SK-N-SH (cell line): Measurements from ENCODE around the gene CUL9. TPM values are rescaled to one million over a fixed set of nuclear protein-coding genes. Genes with fewer than 3 reads are reported as not detected.

Source experiments
- CTCF ChIA-PET: fragments of 300-600, 350-600 bp; formaldehyde crosslinking; extraction: SDS; loops from one replicate; lab custom pipeline; 2021; lab: Yijun Ruan, JAX
- POLR2A ChIA-PET: fragments of 350-600 bp; sonication (Branson Sonifier 250); formaldehyde crosslinking; extraction: SDS; loops from one replicate; lab custom pipeline; 2020; ENCODE audit warnings: antibody characterized with exemption, inconsistent platforms; lab: Yijun Ruan, JAX
- DNase-seq: peaks from one replicate; pipeline ENCODE4 v3.0.0; 2012
- H2AFZ ChIP-seq: fragments of 200-600 bp; sonication (generic); 2 replicates; pipeline ENCODE4 v1.8.1; 2016; ENCODE audit warnings: antibody characterized with exemption, mild to moderate bottlenecking, low read depth
- H3F3A ChIP-seq: fragments of 200-600 bp; sonication (generic); replicated peaks from 2 replicates; pipeline ENCODE3; 2016; ENCODE audit warnings: antibody characterized with exemption, mild to moderate bottlenecking; ENCODE audit not compliant: insufficient read depth
- H3K27ac ChIP-seq, 2 experiments: fragments of 200-500 bp in 1 of 2; fragments of 200-600 bp in 1 of 2; sonication (Bioruptor generic) in 1 of 2; sonication (generic), shearing (Covaris generic) in 1 of 2; 2 replicates each; pipeline versions ENCODE4 v1.5.1 to v1.6.1; 2014 to 2016; ENCODE audit warnings: low read depth in 2 of 2, inconsistent platforms in 1 of 2, low read length in 1 of 2, mild to moderate bottlenecking in 1 of 2, mixed read lengths in 1 of 2
- H3K27me3 ChIP-seq: fragments of 200-600 bp; sonication (generic), shearing (Covaris generic); 2 replicates; pipeline ENCODE4 v1.6.1; 2016; ENCODE audit warnings: mixed run types; ENCODE audit not compliant: insufficient read depth
- H3K36me3 ChIP-seq, 2 experiments: fragments of 200-500 bp in 1 of 2; fragments of 200-600 bp in 1 of 2; sonication (Bioruptor generic) in 1 of 2; sonication (generic) in 1 of 2; replicated peaks in 1 of 2; 2 replicates each; pipeline versions ENCODE3 to v1.5.1; 2014 to 2016; ENCODE audit warnings: low read length in 1 of 2, mild to moderate bottlenecking in 1 of 2; ENCODE audit not compliant: insufficient read depth in 2 of 2, control insufficient read depth in 1 of 2
- H3K4me1 ChIP-seq, 2 experiments: fragments of 200-500 bp in 1 of 2; fragments of 200-600 bp in 1 of 2; sonication (Bioruptor generic) in 1 of 2; sonication (generic), shearing (Covaris generic) in 1 of 2; 2 replicates each; pipeline versions ENCODE4 v1.5.1 to v1.6.1; 2014 to 2016; ENCODE audit warnings: low read depth in 1 of 2, low read length in 1 of 2, mixed run types in 1 of 2; ENCODE audit not compliant: insufficient read depth in 2 of 2, control insufficient read depth in 1 of 2
- H3K4me2 ChIP-seq: fragments of 200-600 bp; sonication (generic), shearing (Covaris generic); 2 replicates; pipeline ENCODE4 v1.6.1; 2017; ENCODE audit warnings: mixed run types
- H3K4me3 ChIP-seq, 2 experiments: fragments of 200-500 bp in 1 of 2; fragments of 200-600 bp in 1 of 2; sonication (Bioruptor generic) in 1 of 2; sonication (generic), shearing (Covaris generic) in 1 of 2; 2 replicates each; pipeline versions ENCODE4 v1.5.1 to v1.8.1; 2014 to 2016; ENCODE audit warnings: low read depth in 2 of 2, inconsistent platforms in 1 of 2, low read length in 1 of 2, mild to moderate bottlenecking in 1 of 2, mixed read lengths in 1 of 2, moderate library complexity in 1 of 2
- H3K79me2 ChIP-seq: fragments of 200-600 bp; sonication (generic); 2 replicates; pipeline ENCODE4 v1.8.1; 2017; ENCODE audit warnings: mild to moderate bottlenecking; ENCODE audit not compliant: insufficient read depth
- H3K9ac ChIP-seq: fragments of 200-600 bp; sonication (generic); 2 replicates; pipeline ENCODE4 v1.6.1; 2017; ENCODE audit warnings: mixed run types
- H3K9me2 ChIP-seq: fragments of 200-600 bp; sonication (generic); 2 replicates; pipeline ENCODE4 v1.6.1; 2017; ENCODE audit warnings: mixed run types
- H3K9me3 ChIP-seq: fragments of 200-600 bp; sonication (generic); 2 replicates; pipeline ENCODE4 v1.6.1; 2017; ENCODE audit warnings: mixed run types, mild to moderate bottlenecking, moderate library complexity
- H4K20me1 ChIP-seq: fragments of 200-600 bp; sonication (generic); 2 replicates; pipeline ENCODE4 v1.6.1; 2017; ENCODE audit warnings: mild to moderate bottlenecking, mixed run types; ENCODE audit not compliant: insufficient read depth
- CHD2 ChIP-seq: fragments of 150-350 bp; IDR thresholded peaks from 2 replicates; pipeline ENCODE4 v1.6.1; 2018; ENCODE audit warnings: low read length; ENCODE audit not compliant: partially characterized antibody
- ELF1 ChIP-seq: IDR thresholded peaks from 2 replicates; pipeline ENCODE4 v1.4.0; 2012
- EZH2phosphoT487 ChIP-seq: fragments of 200-600 bp; sonication (generic); IDR thresholded peaks from 2 replicates; pipeline ENCODE4 v1.6.1; 2017; ENCODE audit warnings: low read depth, mixed run types, mild to moderate bottlenecking, antibody characterized with exemption, moderate library complexity, borderline replicate concordance
- FOXJ3 ChIP-seq: sonication (generic); formaldehyde crosslinking; IDR thresholded peaks from 2 replicates; pipeline ENCODE4 v1.5.1; 2020; ENCODE audit warnings: mild to moderate bottlenecking, missing genetic modification reagents
- FOXM1 ChIP-seq: IDR thresholded peaks from 2 replicates; pipeline ENCODE4 v1.4.0; 2012; ENCODE audit warnings: low read depth, mild to moderate bottlenecking
- GATA2 ChIP-seq: sonication (generic); formaldehyde crosslinking; IDR thresholded peaks from 2 replicates; pipeline ENCODE4 v1.5.0; 2020; ENCODE audit warnings: mild to moderate bottlenecking, missing genetic modification reagents
- JUND ChIP-seq: IDR thresholded peaks from 2 replicates; pipeline ENCODE4 v1.4.0; 2012
- MAX ChIP-seq: IDR thresholded peaks from 2 replicates; pipeline ENCODE4 v1.4.0; 2012; ENCODE audit warnings: low read depth
- NRF1 ChIP-seq: IDR thresholded peaks from 2 replicates; pipeline ENCODE4 v1.6.1; 2012; ENCODE audit warnings: low read depth, mild to moderate bottlenecking, low read length
- POLR2AphosphoS5 ChIP-seq: IDR thresholded peaks from 2 replicates; pipeline ENCODE4 v1.6.1; 2012; ENCODE audit warnings: low read depth, low read length
- RXRA ChIP-seq: IDR thresholded peaks from 2 replicates; pipeline ENCODE4 v1.4.0; 2012; ENCODE audit warnings: low read depth, mild to moderate bottlenecking, borderline replicate concordance
- TAF1 ChIP-seq: IDR thresholded peaks from 2 replicates; pipeline ENCODE4 v1.6.1; 2012; ENCODE audit warnings: low read depth, mild to moderate bottlenecking, low read length, moderate library complexity, borderline replicate concordance
- TCF12 ChIP-seq: IDR thresholded peaks from 2 replicates; pipeline ENCODE4 v1.4.0; 2012
- WGBS: methylation state at CpG from one replicate; pipeline ENCODE4 v1.1.6; 2017; ENCODE audit warnings: low lambda C conversion rate; 5-methylcytosine and 5-hydroxymethylcytosine counted together
- polyA plus RNA-seq, 3 experiments: library from polyadenylated mRNA; depleted of rRNA; stranded (reverse); fragments of >200 nt; gene quantifications; 2 replicates each; pipeline ENCODE4 v1.2.3, GENCODE V29; 2012

The CUL9 gene
- polyA plus RNA-seq, 1 of the 3 experiments (the other 2 are of a cell fraction): 37.7 TPM

GRCh38 chr6:43269273-43270007 is 87.4 kb downstream of the CUL9 start:
- no peak overlapping the region for H2AFZ ChIP-seq
- ChIA-PET CTCF (interaction anchor here (0.6 to 2.4 kb wide), 3 partner anchors 23 to 181 kb away, joined by 3 to 8 read pairs (median 3); partner anchors contain the start of gene DNPH1), POLR2A (no interaction called here)
- H3K27ac ChIP-seq: no peak overlapping the region
- no peak overlapping the region for H3K4me3 ChIP-seq
- H3K79me2 ChIP-seq: no peaks in the 10 kb centered on the region
- no peak overlapping the region for H3K9ac ChIP-seq
- H3F3A ChIP-seq: no peaks in the 10 kb centered on the region
- H3K27me3 ChIP-seq: no peaks in the 10 kb centered on the region
- no peaks in the 10 kb centered on the region for H3K9me2 ChIP-seq
- no peaks in the 10 kb centered on the region for H4K20me1 ChIP-seq
- 94% methylated on average over 27 of the region's 44 CpGs for WGBS
- H3K4me2 ChIP-seq: no peak overlapping the region
- no peaks in the 10 kb centered on the region for H3K9me3 ChIP-seq
- no peak for TF ChIP-seq ELF1
- TF ChIP-seq JUND: no peak
- TF ChIP-seq TAF1: no peak
- TF ChIP-seq MAX: no peak
- no peak for TF ChIP-seq EZH2phosphoT487
- TF ChIP-seq RXRA: no peak
- no peak for TF ChIP-seq CHD2
- TF ChIP-seq NRF1: no peak
- peaks cover 0 to 17% of the 10 kb centered on the region in 2 experiments; a peak in 1 of 4 replicates for H3K4me1 ChIP-seq
- no peaks in the 10 kb centered on the region for H3K36me3 ChIP-seq
- no peak for DNase-seq

- no peaks in the 10 kb centered on the region for H3K27me3 ChIP-seq
- no peak overlapping the region for H3K27ac ChIP-seq
- H3K9me3 ChIP-seq: no peaks in the 10 kb centered on the region
- H3K4me3 ChIP-seq: no peak overlapping the region
- no peaks in the 10 kb centered on the region for H3K79me2 ChIP-seq
- H3K36me3 ChIP-seq: no peaks in the 10 kb centered on the region
- H3K4me1 ChIP-seq: peaks cover 0 to 20% of the 10 kb centered on the region in 2 experiments; a peak in 1 of 4 replicates
- no peak overlapping the region for H3K4me2 ChIP-seq
- ChIA-PET POLR2A (no interaction called here), CTCF (interaction anchor here (0.7 kb wide), 1 partner anchor 50 kb away, joined by 3 read pairs; no protein-coding TSS in a partner anchor)
- H2AFZ ChIP-seq: no peak overlapping the region
- WGBS: 94% methylated on average over 8 of the region's 8 CpGs
- H3F3A ChIP-seq: no peaks in the 10 kb centered on the region
- DNase-seq: no peak
- no peaks in the 10 kb centered on the region for H3K9me2 ChIP-seq
- H4K20me1 ChIP-seq: no peaks in the 10 kb centered on the region
- no peak overlapping the region for H3K9ac ChIP-seq
- TF ChIP-seq RXRA: no peak
- no peak for TF ChIP-seq FOXM1
- no peak for TF ChIP-seq POLR2AphosphoS5
- TF ChIP-seq GATA2: no peak
- no peak for TF ChIP-seq FOXJ3 (CRISPR knock-in tag)
- TF ChIP-seq TCF12: no peak
- no peak for TF ChIP-seq JUND
- no peak for TF ChIP-seq EZH2phosphoT487
These were observed 89.3 kb downstream of the CUL9 start for GRCh38 chr6:43271103-43271815.
